Fibroblast of lung (primary cell): ENCODE measurements around the gene GLYR1.

Experiments used
- CTCF ChIP-seq, 2 donors: IDR thresholded peaks in 1 of 2; conservative IDR thresholded peaks in 1 of 2; 1 replicate in 1 of 2; 2 replicates in 1 of 2; pipeline ENCODE4 v1.5.1; 2011 to 2012; ENCODE audit warnings: low read length in 2 of 2, control low read depth in 1 of 2, inconsistent platforms in 1 of 2, low read depth in 1 of 2, mild to moderate bottlenecking in 1 of 2
- EZH2 ChIP-seq: IDR thresholded peaks from 2 replicates; pipeline ENCODE4 v1.5.1; 2012; ENCODE audit warnings: low read length, control low read depth, mild to moderate bottlenecking; ENCODE audit errors: missing control alignments

- TF ChIP-seq CTCF (conservative IDR thresholded peaks at IDR 0.05 in 1 of 2, IDR thresholded peaks at IDR 0.05 in 1 of 2; ENCODE audit: low read depth in 1 of 2, low read length in 2 of 2) (no peak), EZH2 (no peak)
These were observed 79.1 kb downstream of the GLYR1 start for GRCh38 chr16:4767872-4768548.
